A673 (cell line): ENCODE measurements around the gene NCR3LG1.

Source experiments
- CTCF ChIP-seq: fragments of 300-800, 200-600 bp; sonication (generic); conservative IDR thresholded peaks from 2 replicates; pipeline ENCODE4 v1.5.1; 2017; ENCODE audit warnings: low read depth, mild to moderate bottlenecking, antibody characterized with exemption, low read length, moderate library complexity, mixed read lengths
- EZH2 ChIP-seq: fragments of 200-600 bp; sonication (generic); IDR thresholded peaks from 2 replicates; pipeline ENCODE4 v1.6.1; 2017; ENCODE audit warnings: borderline replicate concordance, low read depth, mild to moderate bottlenecking, mixed read lengths, antibody characterized with exemption, low read length; ENCODE audit not compliant: poor library complexity, severe bottlenecking

- TF ChIP-seq CTCF (no peak), EZH2 (no peak)
Measured at GRCh38 chr11:17413414-17414316, 62.1 kb downstream of the NCR3LG1 start.
